Astrocyte of the spinal cord (primary cell): ENCODE data around the gene PMS2.

Source experiments
- DNase-seq: peaks from one replicate; pipeline ENCODE4 v3.0.0; 2011; ENCODE audit warnings: low read depth, low spot score
- H3K4me3 ChIP-seq: 2 replicates; pipeline ENCODE4 v1.5.1; 2011; ENCODE audit warnings: low read depth, mild to moderate bottlenecking, low read length, moderate library complexity
- CTCF ChIP-seq: IDR thresholded peaks from 2 replicates; pipeline ENCODE4 v1.5.1; 2012; ENCODE audit warnings: low read depth, mild to moderate bottlenecking, low read length, inconsistent platforms
- in situ Hi-C: cut with HindIII; loops from 2 replicates; pipeline ENCODE4 v1.10.0; 2017; ENCODE audit warnings: low sequenced_read_pairs

The PMS2 gene

GRCh38 chr7:6026820-6027311, 18.0 kb upstream of the PMS2 start:
- no peak overlapping the region for H3K4me3 ChIP-seq
- in situ Hi-C loops = no loop called here
- no peak for TF ChIP-seq CTCF
- no peak for DNase-seq

- DNase-seq = peak; percentile 29
- in situ Hi-C loops = no loop called here
- no peak overlapping the region for H3K4me3 ChIP-seq
- peak; percentile 24 for TF ChIP-seq CTCF
Measured at GRCh38 chr7:6026011-6026819, 17.4 kb upstream of the PMS2 start.

- no peak for DNase-seq
- no peak for TF ChIP-seq CTCF
- no peak overlapping the region for H3K4me3 ChIP-seq
- in situ Hi-C loops = no loop called here
Measured at GRCh38 chr7:6023974-6024435, 15.2 kb upstream of the PMS2 start.

GRCh38 chr7:6022707-6023106, 13.9 kb upstream of the PMS2 start:
- no peak for DNase-seq
- in situ Hi-C loops = no loop called here
- no peak for TF ChIP-seq CTCF
- H3K4me3 ChIP-seq = no peak overlapping the region

- in situ Hi-C loops = no loop called here
- H3K4me3 ChIP-seq = no peak overlapping the region
- no peak for TF ChIP-seq CTCF
- no peak for DNase-seq
Measured at GRCh38 chr7:6020371-6021286, 11.8 kb upstream of the PMS2 start.

GRCh38 chr7:6016653-6016966, 7.8 kb upstream of the PMS2 start:
- no peak for DNase-seq
- TF ChIP-seq CTCF = no peak
- no peak overlapping the region for H3K4me3 ChIP-seq
- in situ Hi-C loops = no loop called here
